ENCODE results near the gene TJP2. TPM values are rescaled to one million over a fixed set of nuclear protein-coding genes. Genes with fewer than 3 reads are reported as not detected.

The TJP2 gene
- total RNA-seq, 1 experiment from 2014 or later = 106 TPM

- POLR2A ChIA-PET (ENCODE audit: unreplicated experiment) = interaction anchor here (0.6 kb wide), 1 partner anchor 9 kb away, joined by 3 read pairs; no protein-coding TSS in a partner anchor
- intact Hi-C loops (cut with micrococcal nuclease) = no loop called here
- no peak overlapping the region for H3K9ac ChIP-seq (ENCODE audit: low read length)
Measured at GRCh38 chr9:69131682-69132081, 42.4 kb upstream of the TJP2 start.

DNA sequence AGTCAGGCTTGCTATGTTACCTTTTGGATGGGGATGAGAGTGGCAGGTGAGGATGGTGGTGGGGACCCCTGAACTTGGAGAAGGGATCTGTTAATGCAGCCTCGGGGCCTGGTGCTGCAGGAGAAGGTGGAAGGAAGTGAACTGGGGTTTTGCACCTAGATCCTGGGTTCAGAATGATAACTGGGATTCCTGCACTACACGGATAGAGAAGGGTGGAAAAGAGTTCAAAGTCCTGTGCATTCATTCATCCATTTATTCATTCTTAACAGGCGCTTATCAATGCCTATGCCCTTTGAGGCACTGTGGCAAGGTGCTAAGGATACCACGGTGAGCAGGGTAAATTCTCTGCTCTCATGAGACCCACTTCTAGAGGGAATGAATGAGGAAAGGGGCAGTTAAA lies 41.7 kb upstream of the TJP2 start:
- Histone ChIP-seq H3K9me3 (ENCODE audit: low read length) (no peaks in the 10 kb centered on the region), H4K20me1 (ENCODE audit: low read length) (no peaks in the 10 kb centered on the region), H3K4me3 (ENCODE audit: low read length) (no peak overlapping the region), H2AFZ (ENCODE audit: low read length) (no peak overlapping the region), H3K27ac (ENCODE audit: low read length) (no peak overlapping the region), H3K4me1 (ENCODE audit: insufficient read depth, low read length) (peaks cover 21% of the 10 kb centered on the region), H3K4me2 (ENCODE audit: low read length) (no peak overlapping the region), H3K79me2 (ENCODE audit: low read length) (peaks cover 85% of the 10 kb centered on the region), H3K27me3 (ENCODE audit: low read length) (no peaks in the 10 kb centered on the region), H3K9me2 (replicated peaks; ENCODE audit: low read length) (no peaks in the 10 kb centered on the region), H3K36me3 (ENCODE audit: low read depth, low read length) (no peaks in the 10 kb centered on the region), H3F3A (ENCODE audit: low read length, unreplicated experiment) (no peaks in the 10 kb centered on the region), H3K9ac (ENCODE audit: low read length) (no peak overlapping the region)
- no TSS peak for BruUV-seq (replicated peaks)
- DNase-seq = no peak
- CTCF ChIA-PET = no interaction called here
- intact Hi-C loops (cut with micrococcal nuclease) = no loop called here
- POLR2A ChIA-PET (ENCODE audit: unreplicated experiment) = interaction anchor here (0.6 kb wide), 1 partner anchor 10 kb away, joined by 3 read pairs; no protein-coding TSS in a partner anchor
- no peak for ATAC-seq
- TF ChIP-seq EZH2 (IDR thresholded peaks at IDR 0.05; ENCODE audit: low read length, unreplicated experiment) = no peak
- TF ChIP-seq EZH2phosphoT487 (IDR thresholded peaks at IDR 0.05; ENCODE audit: borderline replicate concordance, low read length) = no peak
- no peak for TF ChIP-seq CTCF (conservative IDR thresholded peaks at IDR 0.05; ENCODE audit: low read depth, low read length)

More at GRCh38 chr9:69131682-69132081, 42.4 kb upstream of the TJP2 start:
- no peak overlapping the region; the same call in 1 of the 2 replicates for H3K4me2 ChIP-seq (ENCODE audit: low read length)
- no peaks in the 10 kb centered on the region for H4K20me1 ChIP-seq (ENCODE audit: low read length)
- H3K79me2 ChIP-seq (ENCODE audit: low read length) = peaks cover 82% of the 10 kb centered on the region
- BruUV-seq (replicated peaks) = no TSS peak
- H3F3A ChIP-seq (ENCODE audit: low read length, unreplicated experiment) = no peaks in the 10 kb centered on the region
- no peaks in the 10 kb centered on the region for H3K27me3 ChIP-seq (ENCODE audit: low read length)
- H2AFZ ChIP-seq (ENCODE audit: low read length) = no peak overlapping the region
- no peak overlapping the region for H3K27ac ChIP-seq (ENCODE audit: low read length)
- no peaks in the 10 kb centered on the region for H3K9me2 ChIP-seq (replicated peaks; ENCODE audit: low read length)
- peaks cover 21% of the 10 kb centered on the region for H3K4me1 ChIP-seq (ENCODE audit: insufficient read depth, low read length)
- H3K36me3 ChIP-seq (ENCODE audit: low read depth, low read length) = no peaks in the 10 kb centered on the region
- DNase-seq = peak; percentile 33
- H3K9me3 ChIP-seq (ENCODE audit: low read length) = no peaks in the 10 kb centered on the region
- TF ChIP-seq EZH2 (IDR thresholded peaks at IDR 0.05; ENCODE audit: low read length, unreplicated experiment) (no peak), CTCF (conservative IDR thresholded peaks at IDR 0.05; ENCODE audit: low read depth, low read length) (no peak), EZH2phosphoT487 (IDR thresholded peaks at IDR 0.05; ENCODE audit: borderline replicate concordance, low read length) (no peak)
- CTCF ChIA-PET = interaction anchor here (0.6 kb wide), 1 partner anchor 81 kb away, joined by 4 read pairs; no protein-coding TSS in a partner anchor
- no peak for ATAC-seq
- H3K4me3 ChIP-seq (ENCODE audit: low read length) = no peak overlapping the region

- Histone ChIP-seq H3K27me3 (ENCODE audit: low read length) (no peaks in the 10 kb centered on the region), H3K4me2 (ENCODE audit: low read length) (no peak overlapping the region), H3K36me3 (ENCODE audit: low read depth, low read length) (peaks cover 6% of the 10 kb centered on the region; the same call in 1 of the 2 replicates), H3K27ac (ENCODE audit: low read length) (no peak overlapping the region), H3K9me3 (ENCODE audit: low read length) (no peaks in the 10 kb centered on the region), H3K79me2 (ENCODE audit: low read length) (peaks cover 87% of the 10 kb centered on the region), H2AFZ (ENCODE audit: low read length) (no peak overlapping the region), H3K4me3 (ENCODE audit: low read length) (no peak overlapping the region), H3K9me2 (replicated peaks; ENCODE audit: low read length) (no peaks in the 10 kb centered on the region), H3K4me1 (ENCODE audit: insufficient read depth, low read length) (peaks cover 21% of the 10 kb centered on the region), H3F3A (ENCODE audit: low read length, unreplicated experiment) (no peaks in the 10 kb centered on the region), H3K9ac (ENCODE audit: low read length) (no peak overlapping the region), H4K20me1 (ENCODE audit: low read length) (no peaks in the 10 kb centered on the region)
- ATAC-seq (no peak), DNase-seq (no peak)
- BruUV-seq (replicated peaks) = no TSS peak
- intact Hi-C loops (cut with micrococcal nuclease) = no loop called here
- ChIA-PET CTCF (no interaction called here), POLR2A (ENCODE audit: unreplicated experiment) (no interaction called here)
- TF ChIP-seq CTCF (conservative IDR thresholded peaks at IDR 0.05; ENCODE audit: low read depth, low read length) (no peak), EZH2phosphoT487 (IDR thresholded peaks at IDR 0.05; ENCODE audit: borderline replicate concordance, low read length) (no peak), EZH2 (IDR thresholded peaks at IDR 0.05; ENCODE audit: low read length, unreplicated experiment) (no peak)
Measured at GRCh38 chr9:69134412-69134811, 39.7 kb upstream of the TJP2 start.

All from PC-3 (cell line).